Esophagus squamous epithelium (tissue), 5 donors: ENCODE measurements around the gene FGF18. TPM values are rescaled to one million over a fixed set of nuclear protein-coding genes. Genes with fewer than 3 reads are reported as not detected.

ENCODE experiments used
- DNase-seq: peaks from one replicate; lab custom pipeline; 2025; lab: John Stamatoyannopoulos, UW
- H3K27ac ChIP-seq, 4 donors: fragments of 200-600 bp; sonication (generic); one replicate each; pipeline ENCODE4 v1.5.1; 2016 to 2019; ENCODE audit warnings: mild to moderate bottlenecking in 1 of 4
- H3K27me3 ChIP-seq, 4 donors: fragments of 200-600 bp; sonication (generic); 1 replicate in 3 of 4; 2 replicates in 1 of 4; pipeline versions ENCODE4 v1.5.1 to v1.6.0; 2017 to 2021; ENCODE audit warnings: antibody characterized with exemption in 1 of 4
- H3K36me3 ChIP-seq, 3 donors: fragments of 200-600 bp; sonication (generic); one replicate each; pipeline ENCODE4 v1.5.1; 2016 to 2019
- H3K4me1 ChIP-seq, 3 donors: fragments of 200-600 bp; sonication (generic); one replicate each; pipeline ENCODE4 v1.5.1; 2017 to 2019
- H3K4me3 ChIP-seq, 4 donors: fragments of 200-600 bp; sonication (generic); 1 replicate in 3 of 4; 2 replicates in 1 of 4; pipeline ENCODE4 v1.5.1; 2016 to 2019; ENCODE audit warnings: mild to moderate bottlenecking in 2 of 4, moderate library complexity in 1 of 4
- H3K9me3 ChIP-seq, 3 donors: fragments of 200-600 bp; sonication (generic); one replicate each; pipeline ENCODE4 v1.5.1; 2016 to 2019
- CTCF ChIP-seq, 6 experiments: fragments of 450-650 bp in 4 of 6; fragments of 200-600 bp in 2 of 6; sonication (generic) in 2 of 6; IDR thresholded peaks; one replicate each; pipeline ENCODE4 v1.5.1; 2016 to 2019; ENCODE audit warnings: antibody characterized with exemption in 6 of 6, mild to moderate bottlenecking in 4 of 6, moderate library complexity in 4 of 6
- POLR2A ChIP-seq, 4 donors: fragments of 450-650 bp; IDR thresholded peaks; one replicate each; pipeline ENCODE4 v1.6.1; 2017; ENCODE audit warnings: antibody characterized with exemption in 4 of 4, mild to moderate bottlenecking in 4 of 4, moderate library complexity in 3 of 4
- WGBS, 2 donors: methylation state at CpG; one replicate each; pipeline ENCODE4 v1.1.5; 2018; 5-methylcytosine and 5-hydroxymethylcytosine counted together
- intact Hi-C: fragments of 100-400 bp; cut with DNase I; formaldehyde crosslinking; loops from one replicate; pipeline ENCODE4 v1.15.0; 2022
- total RNA-seq, 4 donors: library from RNA; depleted of rRNA; stranded (reverse); fragments of >200 nt; gene quantifications; one replicate each; pipeline ENCODE4 v1.1.0, GENCODE V29; 2016
- donor health status: DM: yes; HTN: yes; CAD: no.

FGF18 gene
- total RNA-seq, 4 donors from 2014 or later = 0.15 to 0.29 (median 0.19) TPM; not detected in 1

GRCh38 chr5:171431251-171431777 lies 11.9 kb downstream of the FGF18 start:
- Histone ChIP-seq H3K4me3 (no peak overlapping the region), H3K9me3 (no peaks in the 10 kb centered on the region), H3K4me1 (no peaks in the 10 kb centered on the region), H3K36me3 (no peaks in the 10 kb centered on the region), H3K27ac (no peak overlapping the region), H3K27me3 (no peaks in the 10 kb centered on the region)
- no peak for TF ChIP-seq POLR2A (IDR thresholded peaks at IDR 0.05)
- no peak for TF ChIP-seq CTCF (IDR thresholded peaks at IDR 0.05)
- no peak for DNase-seq
- intact Hi-C loops = no loop called here
- WGBS, 2 donors = 79 to 91% methylated on average over 7 of the region's 7 CpGs

- Histone ChIP-seq H3K36me3 (no peaks in the 10 kb centered on the region), H3K4me1 (no peaks in the 10 kb centered on the region), H3K27me3 (no peaks in the 10 kb centered on the region), H3K27ac (no peak overlapping the region), H3K4me3 (no peak overlapping the region), H3K9me3 (no peaks in the 10 kb centered on the region)
- TF ChIP-seq CTCF (IDR thresholded peaks at IDR 0.05) (no peak), POLR2A (IDR thresholded peaks at IDR 0.05) (no peak)
- intact Hi-C loops = no loop called here
- 70 to 84% methylated on average over 7 to 8 of the region's 8 CpGs for WGBS, 2 donors
- no peak for DNase-seq
Measured at GRCh38 chr5:171432076-171432475, 12.6 kb downstream of the FGF18 start.

- no peak for DNase-seq
- TF ChIP-seq CTCF (IDR thresholded peaks at IDR 0.05) (no peak), POLR2A (IDR thresholded peaks at IDR 0.05) (no peak)
- Histone ChIP-seq H3K36me3 (no peaks in the 10 kb centered on the region), H3K4me3 (no peak overlapping the region), H3K4me1 (no peaks in the 10 kb centered on the region), H3K27ac (no peak overlapping the region), H3K27me3 (no peaks in the 10 kb centered on the region), H3K9me3 (no peaks in the 10 kb centered on the region)
- intact Hi-C loops = no loop called here
- whole genome bisulfite sequencing, 2 donors = 84% methylated on average over 8 of the region's 16 CpGs; no CpG with 5 or more reads in 1 of the 2 donors
Measured at GRCh38 chr5:171432583-171433351, 13.3 kb downstream of the FGF18 start.

GRCh38 chr5:171433352-171433698 lies 13.9 kb downstream of the FGF18 start:
- intact Hi-C loops = no loop called here

More at GRCh38 chr5:171433352-171433698, 13.9 kb downstream of the FGF18 start:
- 65 to 100% methylated on average over 3 to 4 of the region's 6 CpGs for WGBS, 2 donors
- DNase-seq = no peak
- H3K27ac ChIP-seq = no peak overlapping the region
- H3K4me3 ChIP-seq = no peak overlapping the region
- TF ChIP-seq POLR2A (IDR thresholded peaks at IDR 0.05) (no peak), CTCF (IDR thresholded peaks at IDR 0.05) (no peak)
- no peaks in the 10 kb centered on the region for H3K4me1 ChIP-seq
- no peaks in the 10 kb centered on the region for H3K27me3 ChIP-seq
- H3K9me3 ChIP-seq = no peaks in the 10 kb centered on the region
- no peaks in the 10 kb centered on the region for H3K36me3 ChIP-seq
